ENCODE measurements around the gene ZBTB7B. TPM values are rescaled to one million over a fixed set of nuclear protein-coding genes. Genes with fewer than 3 reads are reported as not detected.

The ZBTB7B gene
- polyA plus RNA-seq, 3 donors: 6.3 to 149 (median 9.6) TPM

- peaks cover 31 to 49% of the 10 kb centered on the region in 2 donors for H3K36me3 Mint-ChIP-seq
- TF ChIP-seq CTCF (IDR thresholded peaks at IDR 0.05): no peak
- no peak overlapping the region for H2AFZ ChIP-seq (ENCODE audit: insufficient read depth, low read depth, low read length, poor library complexity, severe bottlenecking)
- H3K9me3 ChIP-seq (replicated peaks in 1 of 2; ENCODE audit: control insufficient read depth in 1 of 2, insufficient read depth in 1 of 2, low read length in 2 of 2): no peaks in the 10 kb centered on the region
- H3K79me2 ChIP-seq (ENCODE audit: insufficient read depth, low read length): peaks cover 44% of the 10 kb centered on the region
- 80% methylated on average over 1 of the region's 3 CpGs for WGBS (ENCODE audit: insufficient coverage)
- H3K27ac ChIP-seq (ENCODE audit: low read depth in 1 of 2, low read length in 2 of 2): peak overlapping the region in 1 of 2 donors; percentile 23
- H3K4me1 Mint-ChIP-seq: peaks cover 28% of the 10 kb centered on the region
- H3K36me3 ChIP-seq (replicated peaks in 1 of 2; ENCODE audit: control insufficient read depth in 1 of 2, insufficient read depth in 2 of 2, low read length in 2 of 2): peaks cover 30 to 38% of the 10 kb centered on the region in 2 donors
- peaks cover 3 to 10% of the 10 kb centered on the region in 2 donors for H3K4me1 ChIP-seq (ENCODE audit: control insufficient read depth in 1 of 2, insufficient read depth in 2 of 2, low read length in 2 of 2)
- H3K9ac ChIP-seq (ENCODE audit: insufficient read depth, low read length, poor library complexity, severe bottlenecking): no peak overlapping the region
- intact Hi-C loops (cut with micrococcal nuclease): no loop called here
- H3K27me3 Mint-ChIP-seq (ENCODE audit: low read depth in 3 of 3): peaks cover 0 to 2% (median 0%) of the 10 kb centered on the region in 3 donors
- peaks cover 29% of the 10 kb centered on the region for H4K20me1 ChIP-seq (ENCODE audit: insufficient read depth, low read length)
- peak overlapping the region in 1 of 7 donors; percentile 70 for H3K27ac Mint-ChIP-seq
- DNase-seq: no peak
- no peak overlapping the region for H3K4me3 Mint-ChIP-seq
- no peak overlapping the region for H3K4me3 ChIP-seq (replicated peaks in 1 of 3; ENCODE audit: low read depth in 2 of 3, low read length in 3 of 3)
- H3K9me3 Mint-ChIP-seq: peaks cover 0 to 2% (median 0%) of the 10 kb centered on the region in 7 donors
- no peak overlapping the region for H3K4me2 ChIP-seq (replicated peaks; ENCODE audit: extremely low read depth, low read length, poor library complexity, severe bottlenecking)
- no peaks in the 10 kb centered on the region for H3K27me3 ChIP-seq (ENCODE audit: control insufficient read depth in 2 of 2, insufficient read depth in 2 of 2, low read length in 2 of 2)
Observed at GRCh38 chr1:154989195-154989860, 13.3 kb upstream of the ZBTB7B start.

- Mint-ChIP-seq H3K27me3 (ENCODE audit: low read depth in 3 of 3) (peaks cover 0 to 2% (median 2%) of the 10 kb centered on the region in 3 donors), H3K9me3 (peaks cover 0 to 2% (median 0%) of the 10 kb centered on the region in 7 donors), H3K4me1 (peaks cover 37% of the 10 kb centered on the region), H3K27ac (no peak overlapping the region), H3K36me3 (peaks cover 31 to 49% of the 10 kb centered on the region in 2 donors), H3K4me3 (no peak overlapping the region)
- peaks cover 10 to 12% of the 10 kb centered on the region in 2 donors for H3K4me1 ChIP-seq (ENCODE audit: control insufficient read depth in 1 of 2, insufficient read depth in 2 of 2, low read length in 2 of 2)
- peaks cover 30 to 38% of the 10 kb centered on the region in 2 donors for H3K36me3 ChIP-seq (replicated peaks in 1 of 2; ENCODE audit: control insufficient read depth in 1 of 2, insufficient read depth in 2 of 2, low read length in 2 of 2)
- intact Hi-C loops (cut with micrococcal nuclease): no loop called here
- no peaks in the 10 kb centered on the region for H3K9me3 ChIP-seq (replicated peaks in 1 of 2; ENCODE audit: control insufficient read depth in 1 of 2, insufficient read depth in 1 of 2, low read length in 2 of 2)
- H3K79me2 ChIP-seq (ENCODE audit: insufficient read depth, low read length): peaks cover 34% of the 10 kb centered on the region
- H3K4me3 ChIP-seq (replicated peaks in 1 of 3; ENCODE audit: low read depth in 2 of 3, low read length in 3 of 3): no peak overlapping the region
- H3K27ac ChIP-seq (ENCODE audit: low read depth in 1 of 2, low read length in 2 of 2): no peak overlapping the region
- no peak overlapping the region for H3K9ac ChIP-seq (ENCODE audit: insufficient read depth, low read length, poor library complexity, severe bottlenecking)
- TF ChIP-seq CTCF (IDR thresholded peaks at IDR 0.05): no peak
- no CpG with 5 or more reads among the region's 8 CpGs for WGBS (ENCODE audit: insufficient coverage)
- H3K4me2 ChIP-seq (replicated peaks; ENCODE audit: extremely low read depth, low read length, poor library complexity, severe bottlenecking): no peak overlapping the region
- DNase-seq: no peak
- peaks cover 29% of the 10 kb centered on the region for H4K20me1 ChIP-seq (ENCODE audit: insufficient read depth, low read length)
- H3K27me3 ChIP-seq (ENCODE audit: control insufficient read depth in 2 of 2, insufficient read depth in 2 of 2, low read length in 2 of 2): no peaks in the 10 kb centered on the region
- no peak overlapping the region for H2AFZ ChIP-seq (ENCODE audit: insufficient read depth, low read depth, low read length, poor library complexity, severe bottlenecking)
Observed at GRCh38 chr1:154990276-154990675, 12.3 kb upstream of the ZBTB7B start.
